Measurements from ENCODE around the gene NFATC2IP.

NFATC2IP gene

GRCh38 chr16:29000019-29000418 lies 49.3 kb downstream of the NFATC2IP start:
- DNase-seq, result no peak

GRCh38 chr16:29004496-29005139 lies 53.9 kb downstream of the NFATC2IP start:
- peak; percentile 59 for DNase-seq

- DNase-seq, result peak; percentile 98
These were observed 57.2 kb downstream of the NFATC2IP start for GRCh38 chr16:29007730-29008593.

GRCh38 chr16:29009050-29009837 lies 58.5 kb downstream of the NFATC2IP start:
- peak; percentile 99 for DNase-seq

- no peak for DNase-seq
These were observed 59.1 kb downstream of the NFATC2IP start for GRCh38 chr16:29009838-29010166.

- DNase-seq, result peak; percentile 60
These were observed 60.4 kb downstream of the NFATC2IP start for GRCh38 chr16:29011112-29011511.

GRCh38 chr16:29011851-29012250 lies 61.1 kb downstream of the NFATC2IP start:
- no peak for DNase-seq

- DNase-seq, result peak; percentile 64
These were observed 62.3 kb downstream of the NFATC2IP start for GRCh38 chr16:29012913-29013553.

- DNase-seq, result no peak
These were observed 63.9 kb downstream of the NFATC2IP start for GRCh38 chr16:29014561-29015069.

Measured in hematopoietic multipotent progenitor cell treated with erythropoietin and hydrocortisone succinate and interleukin-3 and kit ligand, for 8 days (in vitro differentiated cells).